ENCODE data around the gene SPATA32.

SPATA32 gene

DNA sequence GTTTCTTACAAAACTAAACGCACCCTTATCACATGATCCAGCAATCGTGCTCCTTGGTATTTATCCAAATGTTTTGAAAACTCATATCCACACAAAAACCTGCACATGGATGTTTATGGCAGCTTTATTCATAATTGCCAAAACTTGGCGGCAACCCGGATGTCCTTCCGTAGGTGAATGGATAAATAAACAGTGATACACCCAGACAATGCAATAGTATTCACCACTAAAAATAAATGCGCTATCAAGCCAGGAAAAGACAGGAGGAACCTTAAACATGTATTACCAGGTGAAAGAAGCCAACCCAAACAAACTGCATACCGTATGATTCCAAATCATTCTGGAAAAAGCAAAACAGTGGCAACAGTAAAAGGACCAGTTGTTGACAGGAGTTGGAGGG lies 10.0 kb downstream of the SPATA32 start:
- peaks cover 0 to 3% of the 10 kb centered on the region in 2 experiments; a peak in 2 of 3 replicates for H3K36me3 ChIP-seq (ENCODE audit: control insufficient read depth in 2 of 2, insufficient read depth in 1 of 2, low read length in 2 of 2)
- TF ChIP-seq ZNF670 (tag by site-specific recombination; IDR thresholded peaks at IDR 0.05; ENCODE audit: low read depth), result no peak
- no peak for TF ChIP-seq SALL2 (tag by site-specific recombination; IDR thresholded peaks at IDR 0.05; ENCODE audit: borderline replicate concordance)
- no peak for TF ChIP-seq ZNF677 (tag by site-specific recombination; IDR thresholded peaks at IDR 0.05)
- no peak for TF ChIP-seq ZNF174 (tag by site-specific recombination; IDR thresholded peaks at IDR 0.05)
- TF ChIP-seq, protein P1, sequence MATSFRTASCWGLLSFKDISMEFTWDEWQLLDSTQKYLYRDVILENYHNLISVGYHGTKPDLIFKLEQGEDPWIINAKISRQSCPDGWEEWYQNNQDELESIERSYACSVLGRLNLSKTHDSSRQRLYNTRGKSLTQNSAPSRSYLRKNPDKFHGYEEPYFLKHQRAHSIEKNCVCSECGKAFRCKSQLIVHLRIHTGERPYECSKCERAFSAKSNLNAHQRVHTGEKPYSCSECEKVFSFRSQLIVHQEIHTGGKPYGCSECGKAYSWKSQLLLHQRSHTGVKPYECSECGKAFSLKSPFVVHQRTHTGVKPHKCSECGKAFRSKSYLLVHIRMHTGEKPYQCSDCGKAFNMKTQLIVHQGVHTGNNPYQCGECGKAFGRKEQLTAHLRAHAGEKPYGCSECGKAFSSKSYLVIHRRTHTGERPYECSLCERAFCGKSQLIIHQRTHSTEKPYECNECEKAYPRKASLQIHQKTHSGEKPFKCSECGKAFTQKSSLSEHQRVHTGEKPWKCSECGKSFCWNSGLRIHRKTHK (tag by site-specific recombination; IDR thresholded peaks at IDR 0.05), result no peak
- CTCF ChIA-PET, result interaction anchor here (0.7 to 1.1 kb wide), 2 partner anchors 10 to 17 kb away, joined by 3 to 4 read pairs; no protein-coding TSS in a partner anchor
- no peaks in the 10 kb centered on the region; the same call in 1 of the 2 replicates for H3K4me1 ChIP-seq (ENCODE audit: control insufficient read depth, insufficient read depth, low read length)
- POLR2A ChIA-PET, result interaction anchor here (1.3 kb wide), 1 partner anchor 103 kb away, joined by 5 read pairs; the partner anchor contains the start of gene HEXIM1
- H3K9me3 ChIP-seq (ENCODE audit: control insufficient read depth, insufficient read depth, low read depth, low read length), result no peaks in the 10 kb centered on the region
- no peak overlapping the region for H3K4me3 ChIP-seq (ENCODE audit: low read depth, low read length)
- H3K27ac ChIP-seq (ENCODE audit: extremely low read depth, low read depth, low read length), result no peak overlapping the region

DNA sequence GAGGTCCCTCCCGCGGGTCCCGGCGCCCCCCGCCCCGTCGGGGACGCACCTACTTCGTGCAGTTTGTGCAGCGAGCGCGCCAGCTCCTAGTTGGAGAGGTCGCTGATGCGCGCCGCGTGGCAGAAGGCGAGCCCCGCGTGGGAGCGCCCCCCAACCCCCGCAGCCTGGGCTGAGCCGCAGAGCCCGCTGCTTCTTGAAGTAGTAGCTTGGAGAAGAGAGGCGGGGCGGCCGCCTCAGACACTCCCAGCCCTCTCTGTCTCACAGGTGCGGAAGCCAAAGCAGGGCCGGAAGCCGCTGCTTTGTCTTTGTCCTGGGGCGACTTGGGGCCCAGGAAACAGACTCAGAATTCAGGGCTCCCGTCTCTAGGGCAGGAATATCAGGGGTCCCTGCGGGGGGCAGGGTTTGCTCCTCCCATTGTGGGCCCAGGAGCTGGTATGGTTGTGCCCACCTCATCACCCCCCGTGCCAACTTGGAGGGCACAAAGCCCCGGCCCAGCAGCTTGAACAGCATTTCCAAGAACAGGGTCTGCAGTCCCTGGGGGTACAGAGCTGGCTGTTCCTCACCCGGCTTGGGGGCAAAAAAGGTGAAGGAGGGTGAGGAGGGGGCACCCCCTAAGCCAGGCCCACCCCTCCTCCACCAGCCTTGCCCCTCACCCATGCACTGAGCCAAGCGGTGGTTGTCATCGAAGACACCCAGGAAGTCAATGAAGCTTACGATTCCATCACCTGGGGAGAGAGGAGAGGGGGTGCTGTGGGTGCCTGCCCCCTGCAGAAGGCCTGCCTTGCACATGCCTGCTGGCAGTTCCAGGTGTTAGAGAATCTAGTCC lies 13.5 kb downstream of the SPATA32 start:
- Histone ChIP-seq H3K27ac (ENCODE audit: extremely low read depth, low read depth, low read length) (peak overlapping the region; percentile 71; the same call in 1 of the 2 replicates), H3K4me3 (ENCODE audit: low read depth, low read length) (peak overlapping the region; percentile 67), H3K9me3 (ENCODE audit: control insufficient read depth, insufficient read depth, low read depth, low read length) (no peaks in the 10 kb centered on the region), H3K4me1 (ENCODE audit: control insufficient read depth, insufficient read depth, low read length) (peaks cover 2% of the 10 kb centered on the region), H3K36me3 (ENCODE audit: control insufficient read depth in 2 of 2, insufficient read depth in 1 of 2, low read length in 2 of 2) (peaks cover 0 to 11% of the 10 kb centered on the region in 2 experiments; a peak in 2 of 3 replicates)
- CTCF ChIA-PET, result interaction anchor here (0.7 to 5.6 kb wide), 6 partner anchors 9 to 137 kb away, joined by 3 to 37 read pairs (median 4); no protein-coding TSS in a partner anchor
- POLR2A ChIA-PET, result interaction anchor here (0.5 to 2.3 kb wide), 8 partner anchors 8 to 1691 kb away, joined by 3 to 15 read pairs (median 4); partner anchors contain the start of gene HEXIM1
- TF ChIP-seq ZNF791 (tag by site-specific recombination; IDR thresholded peaks at IDR 0.05), result no peak
- no peak for TF ChIP-seq SALL2 (tag by site-specific recombination; IDR thresholded peaks at IDR 0.05; ENCODE audit: borderline replicate concordance)
- TF ChIP-seq ZNF654 (tag by site-specific recombination; IDR thresholded peaks at IDR 0.05; ENCODE audit: low read depth), result no peak
- no peak for TF ChIP-seq ZNF768 (tag by site-specific recombination; IDR thresholded peaks at IDR 0.05)
- TF ChIP-seq ZBTB7A (tag by site-specific recombination; IDR thresholded peaks at IDR 0.05; ENCODE audit: low read depth), result peak; percentile 88; the same call in 1 of the 2 replicates
- 0 out of 2 replicates have a peak, but pooled peaks have one; percentile 42 for TF ChIP-seq HOXC10 (CRISPR knock-in tag; IDR thresholded peaks at IDR 0.05)
- TF ChIP-seq HIC1 (tag by site-specific recombination; IDR thresholded peaks at IDR 0.05), result peak; percentile 89
- peak; percentile 56; the same call in 1 of the 2 replicates for TF ChIP-seq GLIS2 (tag by site-specific recombination; IDR thresholded peaks at IDR 0.05)
- TF ChIP-seq ZBTB48 (tag by site-specific recombination; IDR thresholded peaks at IDR 0.05), result 0 out of 2 replicates have a peak, but pooled peaks have one; percentile 5
- TF ChIP-seq ZNF610 (tag by site-specific recombination; IDR thresholded peaks at IDR 0.05; ENCODE audit: borderline replicate concordance), result no peak
- TF ChIP-seq GLIS1 (tag by site-specific recombination; IDR thresholded peaks at IDR 0.05), result peak; percentile 58
- peak; percentile 70 for TF ChIP-seq EGR2 (tag by site-specific recombination; IDR thresholded peaks at IDR 0.05; ENCODE audit: low read depth)
- TF ChIP-seq ZNF501 (tag by site-specific recombination; IDR thresholded peaks at IDR 0.05), result 0 out of 2 replicates have a peak, but pooled peaks have one; percentile 10
- TF ChIP-seq, protein P2, sequence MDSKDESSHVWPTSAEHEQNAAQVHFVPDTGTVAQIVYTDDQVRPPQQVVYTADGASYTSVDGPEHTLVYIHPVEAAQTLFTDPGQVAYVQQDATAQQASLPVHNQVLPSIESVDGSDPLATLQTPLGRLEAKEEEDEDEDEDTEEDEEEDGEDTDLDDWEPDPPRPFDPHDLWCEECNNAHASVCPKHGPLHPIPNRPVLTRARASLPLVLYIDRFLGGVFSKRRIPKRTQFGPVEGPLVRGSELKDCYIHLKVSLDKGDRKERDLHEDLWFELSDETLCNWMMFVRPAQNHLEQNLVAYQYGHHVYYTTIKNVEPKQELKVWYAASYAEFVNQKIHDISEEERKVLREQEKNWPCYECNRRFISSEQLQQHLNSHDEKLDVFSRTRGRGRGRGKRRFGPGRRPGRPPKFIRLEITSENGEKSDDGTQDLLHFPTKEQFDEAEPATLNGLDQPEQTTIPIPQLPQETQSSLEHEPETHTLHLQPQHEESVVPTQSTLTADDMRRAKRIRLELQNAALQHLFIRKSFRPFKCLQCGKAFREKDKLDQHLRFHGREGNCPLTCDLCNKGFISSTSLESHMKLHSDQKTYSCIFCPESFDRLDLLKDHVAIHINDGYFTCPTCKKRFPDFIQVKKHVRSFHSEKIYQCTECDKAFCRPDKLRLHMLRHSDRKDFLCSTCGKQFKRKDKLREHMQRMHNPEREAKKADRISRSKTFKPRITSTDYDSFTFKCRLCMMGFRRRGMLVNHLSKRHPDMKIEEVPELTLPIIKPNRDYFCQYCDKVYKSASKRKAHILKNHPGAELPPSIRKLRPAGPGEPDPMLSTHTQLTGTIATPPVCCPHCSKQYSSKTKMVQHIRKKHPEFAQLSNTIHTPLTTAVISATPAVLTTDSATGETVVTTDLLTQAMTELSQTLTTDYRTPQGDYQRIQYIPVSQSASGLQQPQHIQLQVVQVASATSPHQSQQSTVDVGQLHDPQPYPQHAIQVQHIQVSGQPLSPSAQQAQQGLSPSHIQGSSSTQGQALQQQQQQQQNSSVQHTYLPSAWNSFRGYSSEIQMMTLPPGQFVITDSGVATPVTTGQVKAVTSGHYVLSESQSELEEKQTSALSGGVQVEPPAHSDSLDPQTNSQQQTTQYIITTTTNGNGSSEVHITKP (tag by site-specific recombination; IDR thresholded peaks at IDR 0.05), result peak; percentile 70
- TF ChIP-seq ZFHX2 (tag by site-specific recombination; conservative IDR thresholded peaks at IDR 0.05), result peak; percentile 82
- TF ChIP-seq BCL11B (tag by site-specific recombination; IDR thresholded peaks at IDR 0.05; ENCODE audit: low read depth), result no peak

All from HEK293 (cell line).